PC-3 (cell line): ENCODE data around the gene SLC4A5. TPM values are rescaled to one million over a fixed set of nuclear protein-coding genes. Genes with fewer than 3 reads are reported as not detected.

ENCODE experiments used
- ATAC-seq: fragments of 200-7000 bp; cut with Tn5 transposase; 2 replicates; pipeline ENCODE4 v1.9.1; 2020; ENCODE audit warnings: mild to moderate bottlenecking, moderate library complexity
- BruUV-seq: library from RNA; stranded (reverse); fragments of 400-500 nt; replicated peaks from 2 replicates; lab custom pipeline; 2021; lab: Mats Ljungman, UMichigan
- CTCF ChIA-PET: fragments of 300-600 bp; sonication (Branson Sonifier 250); formaldehyde crosslinking; loops from one replicate; lab custom pipeline; 2022; ENCODE audit warnings: antibody characterized with exemption; lab: Charles Lee
- POLR2A ChIA-PET: fragments of 300-600 bp; sonication (Branson Sonifier 250); formaldehyde crosslinking; loops from one replicate; lab custom pipeline; 2022; ENCODE audit warnings: antibody characterized with exemption; ENCODE audit not compliant: unreplicated experiment; lab: Charles Lee
- DNase-seq: peaks from one replicate; pipeline ENCODE4 v3.0.0-alpha.2; 2015
- H2AFZ ChIP-seq: fragments of 300-600 bp; sonication (generic); 2 replicates; pipeline ENCODE4 v1.6.0; 2016; ENCODE audit warnings: antibody characterized with exemption, low read length
- H3F3A ChIP-seq: fragments of 300-600 bp; sonication (generic); one replicate; pipeline ENCODE4 v1.6.0; 2017; ENCODE audit warnings: antibody characterized with exemption, low read length, control low read depth, mild to moderate bottlenecking; ENCODE audit not compliant: unreplicated experiment
- H3K27ac ChIP-seq: fragments of 300-600 bp; sonication (generic); 2 replicates; pipeline ENCODE4 v1.5.1; 2016; ENCODE audit warnings: mild to moderate bottlenecking, low read length
- H3K27me3 ChIP-seq: fragments of 300-600 bp; sonication (generic); 2 replicates; pipeline ENCODE4 v1.6.1; 2016; ENCODE audit warnings: low read length, mixed read lengths
- H3K36me3 ChIP-seq: fragments of 300-600 bp; sonication (generic); 2 replicates; pipeline ENCODE4 v1.6.1; 2016; ENCODE audit warnings: low read depth, mixed run types, low read length, mixed read lengths
- H3K4me1 ChIP-seq: fragments of 300-600 bp; sonication (generic); 2 replicates; pipeline ENCODE4 v1.5.1; 2016; ENCODE audit warnings: low read length; ENCODE audit not compliant: insufficient read depth
- H3K4me2 ChIP-seq: fragments of 300-600 bp; sonication (generic); 2 replicates; pipeline ENCODE4 v1.6.0; 2016; ENCODE audit warnings: low read length
- H3K4me3 ChIP-seq: fragments of 300-600 bp; sonication (generic); 2 replicates; pipeline ENCODE4 v1.5.1; 2016; ENCODE audit warnings: mild to moderate bottlenecking, low read length, mixed read lengths
- H3K79me2 ChIP-seq: fragments of 300-600 bp; sonication (generic); 2 replicates; pipeline ENCODE4 v1.6.1; 2017; ENCODE audit warnings: low read length, mixed read lengths
- H3K9ac ChIP-seq: fragments of 300-600 bp; sonication (generic); 2 replicates; pipeline ENCODE4 v1.6.0; 2016; ENCODE audit warnings: mild to moderate bottlenecking, low read length
- H3K9me2 ChIP-seq: fragments of 300-600 bp; sonication (generic); replicated peaks from 2 replicates; pipeline ENCODE4 v1.6.1; 2016; ENCODE audit warnings: mixed run types, low read length, mixed read lengths
- H3K9me3 ChIP-seq: fragments of 300-600 bp; sonication (generic); 2 replicates; pipeline ENCODE4 v1.6.1; 2016; ENCODE audit warnings: low read length, mixed read lengths
- H4K20me1 ChIP-seq: fragments of 300-600 bp; sonication (generic); 2 replicates; pipeline ENCODE4 v1.6.1; 2016; ENCODE audit warnings: low read length, mixed read lengths
- EZH2 ChIP-seq: fragments of 300-600 bp; sonication (generic); IDR thresholded peaks from one replicate; pipeline ENCODE4 v1.6.1; 2017; ENCODE audit warnings: antibody characterized with exemption, mild to moderate bottlenecking, low read length; ENCODE audit not compliant: unreplicated experiment
- EZH2phosphoT487 ChIP-seq: fragments of 300-600 bp; sonication (generic); IDR thresholded peaks from 2 replicates; pipeline ENCODE4 v1.6.1; 2018; ENCODE audit warnings: mild to moderate bottlenecking, antibody characterized with exemption, low read length, borderline replicate concordance
- intact Hi-C: fragments of 100-400 bp; cut with micrococcal nuclease; formaldehyde crosslinking; loops from 2 replicates; pipeline ENCODE4 v1.9.0; 2023
- total RNA-seq: library from RNA; depleted of rRNA; stranded (reverse); fragments of >200 nt; gene quantifications from 2 replicates; pipeline ENCODE4 v1.2.3, GENCODE V29; 2014
- TF ChIP-seq, protein P1 (sequence below): fragments of 300-600 bp; sonication (generic); conservative IDR thresholded peaks from 2 replicates; pipeline ENCODE4 v1.5.1; 2017; ENCODE audit warnings: antibody characterized with exemption, low read depth, mild to moderate bottlenecking, low read length

SLC4A5 gene
- total RNA-seq, 1 experiment from 2014 or later, result 2.4 TPM

DNA sequence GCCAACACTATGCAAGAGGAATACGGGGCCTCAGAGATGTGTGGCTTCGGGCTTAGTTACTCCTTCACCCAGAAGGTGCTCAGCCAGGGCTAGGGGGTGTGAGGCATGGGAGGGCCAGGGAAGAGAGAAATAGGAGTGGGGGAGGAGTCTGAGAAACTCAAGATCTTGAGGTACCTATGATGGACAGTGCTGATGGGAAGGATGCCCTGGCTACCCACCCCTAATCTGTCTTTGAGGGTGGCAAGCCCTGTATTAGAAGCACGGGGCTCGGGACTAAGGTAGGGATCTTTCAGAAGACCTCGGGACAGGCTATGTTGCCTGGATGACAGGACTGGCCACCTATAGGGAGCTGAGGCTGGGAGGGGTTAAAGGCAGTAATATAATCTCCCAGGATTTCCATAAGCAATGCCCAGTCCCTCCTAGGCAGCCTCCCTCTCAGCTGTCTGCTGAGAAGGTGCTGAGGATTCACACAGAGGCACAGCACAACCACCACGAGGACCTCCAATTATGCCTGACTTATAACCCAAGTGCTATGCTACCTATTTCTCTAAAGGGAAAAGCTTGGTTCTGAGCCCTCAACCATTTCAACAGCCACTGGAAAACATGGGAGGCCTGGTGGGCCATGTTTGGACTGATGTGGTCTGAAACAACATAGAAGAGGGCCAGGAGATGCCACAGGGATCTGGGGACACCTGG lies 121.5 kb downstream of the SLC4A5 start:
- H3K79me2 ChIP-seq, result no peaks in the 10 kb centered on the region
- H3K9me2 ChIP-seq, result no peaks in the 10 kb centered on the region
- H3K4me3 ChIP-seq, result no peak overlapping the region
- no peak overlapping the region for H3K4me2 ChIP-seq
- H2AFZ ChIP-seq, result no peak overlapping the region
- intact Hi-C loops, result no loop called here
- H3F3A ChIP-seq, result no peaks in the 10 kb centered on the region
- CTCF ChIA-PET, result no interaction called here
- no peak overlapping the region for H3K27ac ChIP-seq
- peak; percentile 23; the same call in 1 of the 2 replicates for ATAC-seq
- H3K9me3 ChIP-seq, result no peaks in the 10 kb centered on the region
- POLR2A ChIA-PET, result no interaction called here
- H4K20me1 ChIP-seq, result no peaks in the 10 kb centered on the region
- no TSS peak for BruUV-seq
- H3K27me3 ChIP-seq, result no peaks in the 10 kb centered on the region
- H3K9ac ChIP-seq, result no peak overlapping the region
- DNase-seq, result no peak
- no peaks in the 10 kb centered on the region for H3K4me1 ChIP-seq
- TF ChIP-seq, protein P1, sequence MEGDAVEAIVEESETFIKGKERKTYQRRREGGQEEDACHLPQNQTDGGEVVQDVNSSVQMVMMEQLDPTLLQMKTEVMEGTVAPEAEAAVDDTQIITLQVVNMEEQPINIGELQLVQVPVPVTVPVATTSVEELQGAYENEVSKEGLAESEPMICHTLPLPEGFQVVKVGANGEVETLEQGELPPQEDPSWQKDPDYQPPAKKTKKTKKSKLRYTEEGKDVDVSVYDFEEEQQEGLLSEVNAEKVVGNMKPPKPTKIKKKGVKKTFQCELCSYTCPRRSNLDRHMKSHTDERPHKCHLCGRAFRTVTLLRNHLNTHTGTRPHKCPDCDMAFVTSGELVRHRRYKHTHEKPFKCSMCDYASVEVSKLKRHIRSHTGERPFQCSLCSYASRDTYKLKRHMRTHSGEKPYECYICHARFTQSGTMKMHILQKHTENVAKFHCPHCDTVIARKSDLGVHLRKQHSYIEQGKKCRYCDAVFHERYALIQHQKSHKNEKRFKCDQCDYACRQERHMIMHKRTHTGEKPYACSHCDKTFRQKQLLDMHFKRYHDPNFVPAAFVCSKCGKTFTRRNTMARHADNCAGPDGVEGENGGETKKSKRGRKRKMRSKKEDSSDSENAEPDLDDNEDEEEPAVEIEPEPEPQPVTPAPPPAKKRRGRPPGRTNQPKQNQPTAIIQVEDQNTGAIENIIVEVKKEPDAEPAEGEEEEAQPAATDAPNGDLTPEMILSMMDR, result no peak
- TF ChIP-seq EZH2phosphoT487, result no peak
- TF ChIP-seq EZH2, result no peak
- H3K36me3 ChIP-seq, result peaks cover 15% of the 10 kb centered on the region; the same call in 1 of the 2 replicates

DNA sequence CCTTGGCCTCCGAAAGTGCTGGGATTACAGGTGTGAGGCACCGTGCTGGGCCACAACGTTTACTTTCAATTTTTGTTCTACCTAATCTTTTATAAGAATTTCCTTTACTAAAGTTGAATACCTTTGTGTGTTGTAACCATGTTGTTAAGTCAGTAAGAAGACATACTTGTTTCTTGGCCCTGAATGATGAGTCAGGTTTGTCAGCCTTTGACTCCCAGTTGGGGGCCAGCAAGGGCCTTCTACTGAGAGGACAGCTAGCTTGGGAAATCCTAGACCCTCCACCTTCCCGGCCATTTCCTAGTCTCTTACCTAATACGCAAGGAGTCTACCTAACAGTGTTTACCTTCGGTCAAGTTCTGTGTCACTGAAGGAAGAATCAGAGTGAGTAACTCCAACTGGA lies 122.1 kb downstream of the SLC4A5 start:
- H3K36me3 ChIP-seq, result peaks cover 20% of the 10 kb centered on the region; the same call in 1 of the 2 replicates
- H3K4me1 ChIP-seq, result no peaks in the 10 kb centered on the region
- no peak for TF ChIP-seq EZH2
- TF ChIP-seq, protein P1, result no peak
- TF ChIP-seq EZH2phosphoT487, result no peak
- H2AFZ ChIP-seq, result no peak overlapping the region
- H3K27ac ChIP-seq, result no peak overlapping the region
- no TSS peak for BruUV-seq
- H3F3A ChIP-seq, result no peaks in the 10 kb centered on the region
- no peak overlapping the region for H3K4me3 ChIP-seq
- no peaks in the 10 kb centered on the region for H4K20me1 ChIP-seq
- H3K4me2 ChIP-seq, result no peak overlapping the region
- no peaks in the 10 kb centered on the region for H3K9me2 ChIP-seq
- ChIA-PET POLR2A (no interaction called here), CTCF (no interaction called here)
- no peaks in the 10 kb centered on the region for H3K79me2 ChIP-seq
- ATAC-seq (no peak), DNase-seq (no peak)
- H3K27me3 ChIP-seq, result no peaks in the 10 kb centered on the region
- intact Hi-C loops, result no loop called here
- no peaks in the 10 kb centered on the region for H3K9me3 ChIP-seq
- no peak overlapping the region for H3K9ac ChIP-seq

DNA sequence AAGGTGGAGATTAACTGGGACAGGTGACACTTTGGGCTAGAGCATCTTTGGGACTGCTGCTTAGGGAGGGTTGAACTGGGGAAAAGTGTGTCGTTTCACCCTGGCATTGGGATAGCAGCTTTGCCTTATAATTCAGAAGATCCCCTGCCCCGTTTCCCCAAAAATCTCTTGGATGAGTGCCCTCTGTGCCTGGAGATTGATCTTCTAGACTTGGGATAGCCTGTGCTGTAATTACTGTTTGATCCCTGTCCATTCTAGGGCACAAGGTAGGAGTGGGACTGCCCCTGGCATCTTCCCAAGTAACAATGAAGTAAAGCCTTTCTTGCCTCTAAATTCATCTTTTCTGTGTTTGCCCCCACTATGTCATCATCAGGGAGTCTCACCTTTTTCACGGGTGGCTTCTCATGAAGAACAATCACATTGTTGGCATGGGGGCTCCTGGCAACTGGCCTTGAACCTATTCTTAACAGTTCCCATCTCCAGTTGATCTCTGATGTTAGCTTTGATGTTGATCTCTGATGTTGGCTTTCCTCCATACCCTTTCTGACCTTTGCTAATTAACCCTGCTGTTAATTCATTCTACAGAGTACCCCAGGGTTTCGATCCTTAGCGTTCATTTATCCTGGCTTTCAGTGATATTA lies 123.2 kb downstream of the SLC4A5 start:
- CTCF ChIA-PET, result no interaction called here
- POLR2A ChIA-PET, result no interaction called here
- intact Hi-C loops, result no loop called here

More for the DNA sequence above, 123.2 kb downstream of the SLC4A5 start:
- DNase-seq (no peak), ATAC-seq (no peak)
- no TSS peak for BruUV-seq
- no peak overlapping the region for H2AFZ ChIP-seq
- no peaks in the 10 kb centered on the region for H3K9me2 ChIP-seq
- no peak overlapping the region for H3K4me3 ChIP-seq
- H3F3A ChIP-seq, result no peaks in the 10 kb centered on the region
- H3K27ac ChIP-seq, result no peak overlapping the region
- no peaks in the 10 kb centered on the region for H3K9me3 ChIP-seq
- H3K27me3 ChIP-seq, result no peaks in the 10 kb centered on the region
- no peak overlapping the region for H3K9ac ChIP-seq
- H4K20me1 ChIP-seq, result no peaks in the 10 kb centered on the region
- no peaks in the 10 kb centered on the region for H3K4me1 ChIP-seq
- TF ChIP-seq, protein P1, result no peak
- no peak for TF ChIP-seq EZH2phosphoT487
- TF ChIP-seq EZH2, result no peak
- H3K36me3 ChIP-seq, result peaks cover 24% of the 10 kb centered on the region; the same call in 1 of the 2 replicates
- no peaks in the 10 kb centered on the region for H3K79me2 ChIP-seq
- H3K4me2 ChIP-seq, result no peak overlapping the region
